Gastroesophageal sphincter (tissue), 4 donors: Measurements from ENCODE around the gene SNRNP27. TPM values are rescaled to one million over a fixed set of nuclear protein-coding genes. Genes with fewer than 3 reads are reported as not detected.
A peak's percentile ranks its signal among the peaks of the same experiment; 100 is the strongest.

ENCODE experiments used
- ATAC-seq: fragments of 150-250 bp; one replicate; pipeline ENCODE4 v1.9.1; 2016; ENCODE audit warnings: mild to moderate bottlenecking, moderate library complexity
- H3K27ac ChIP-seq, 4 donors: fragments of 200-600 bp; sonication (generic) in 3 of 4; 1 replicate in 3 of 4; 2 replicates in 1 of 4; pipeline ENCODE4 v1.5.1; 2016 to 2019
- H3K27me3 ChIP-seq: fragments of 200-600 bp; sonication (generic); one replicate; pipeline ENCODE4 v1.5.1; 2019
- H3K36me3 ChIP-seq, 2 donors: fragments of 200-600 bp; sonication (generic); one replicate each; pipeline ENCODE4 v1.5.1; 2019; ENCODE audit warnings: control low read depth in 1 of 2
- H3K4me1 ChIP-seq, 3 donors: fragments of 200-600 bp; sonication (generic); 1 replicate in 2 of 3; 2 replicates in 1 of 3; pipeline ENCODE4 v1.5.1; 2016 to 2019; ENCODE audit warnings: control low read depth in 2 of 3
- H3K4me3 ChIP-seq, 2 donors: fragments of 200-600 bp; sonication (generic); one replicate each; pipeline ENCODE4 v1.5.1; 2019; ENCODE audit warnings: mild to moderate bottlenecking in 1 of 2, moderate library complexity in 1 of 2
- H3K9me3 ChIP-seq, 3 donors: fragments of 200-600 bp; sonication (generic); one replicate each; pipeline ENCODE4 v1.5.1; 2017 to 2019; ENCODE audit warnings: control low read depth in 2 of 3
- CTCF ChIP-seq, 4 experiments: fragments of 200-600 bp in 2 of 4; fragments of 450-650 bp in 2 of 4; sonication (generic) in 1 of 4; IDR thresholded peaks; one replicate each; pipeline ENCODE4 v1.5.1; 2017 to 2019; ENCODE audit warnings: antibody characterized with exemption in 4 of 4, mild to moderate bottlenecking in 2 of 4, moderate library complexity in 2 of 4
- EP300 ChIP-seq: sonication (generic); formaldehyde crosslinking; IDR thresholded peaks from one replicate; pipeline ENCODE4 v1.6.1; 2017; ENCODE audit warnings: antibody characterized with exemption, mild to moderate bottlenecking
- POLR2A ChIP-seq, 2 donors: fragments of 450-650 bp; IDR thresholded peaks; one replicate each; pipeline ENCODE4 v1.6.1; 2017; ENCODE audit warnings: antibody characterized with exemption in 2 of 2, mild to moderate bottlenecking in 2 of 2, moderate library complexity in 1 of 2
- POLR2AphosphoS5 ChIP-seq: sonication (generic); formaldehyde crosslinking; IDR thresholded peaks from one replicate; pipeline ENCODE4 v1.6.1; 2017; ENCODE audit warnings: antibody characterized with exemption
- WGBS, 2 donors: methylation state at CpG; one replicate each; pipeline ENCODE4 v1.1.5; 2018; ENCODE audit warnings: low coverage in 1 of 2; 5-methylcytosine and 5-hydroxymethylcytosine counted together
- total RNA-seq, 4 donors: library from RNA; depleted of rRNA; stranded (reverse); fragments of >200 nt; gene quantifications; one replicate each; pipeline ENCODE4 v1.1.0, GENCODE V29; 2016

Gene SNRNP27
- total RNA-seq, 4 donors from 2014 or later = 59.4 to 87.8 (median 75.9) TPM

GRCh38 chr2:69916106-69916505 is 22.4 kb downstream of the SNRNP27 start:
- WGBS, 2 donors = 16 to 34% methylated on average over 2 of the region's 2 CpGs

GRCh38 chr2:69917852-69918251 is 24.1 kb downstream of the SNRNP27 start:
- H3K27ac ChIP-seq = peak overlapping the region; percentile 81 to 99 (median 90)
- H3K27me3 ChIP-seq = no peaks in the 10 kb centered on the region
- peak; percentile 89 for TF ChIP-seq POLR2AphosphoS5
- no peak for TF ChIP-seq EP300
- no peak for TF ChIP-seq CTCF (IDR thresholded peaks at IDR 0.05)
- no peak for ATAC-seq
- H3K9me3 ChIP-seq = no peaks in the 10 kb centered on the region
- whole genome bisulfite sequencing, 2 donors = 27 to 32% methylated on average over 3 of the region's 3 CpGs
- H3K36me3 ChIP-seq = peaks cover 0 to 34% of the 10 kb centered on the region in 2 donors
- peaks cover 10 to 56% (median 25%) of the 10 kb centered on the region in 3 donors for H3K4me1 ChIP-seq
- no peak overlapping the region for H3K4me3 ChIP-seq

More at GRCh38 chr2:69916106-69916505, 22.4 kb downstream of the SNRNP27 start:
- H3K36me3 ChIP-seq = peaks cover 0 to 22% of the 10 kb centered on the region in 2 donors
- peak overlapping the region; percentile 72 to 99 (median 96) for H3K27ac ChIP-seq
- TF ChIP-seq EP300 (no peak), POLR2AphosphoS5 (no peak), CTCF (IDR thresholded peaks at IDR 0.05) (no peak), POLR2A (IDR thresholded peaks at IDR 0.05) (no peak)
- H3K4me1 ChIP-seq = peaks cover 10 to 65% (median 25%) of the 10 kb centered on the region in 3 donors
- no peaks in the 10 kb centered on the region for H3K9me3 ChIP-seq
- no peaks in the 10 kb centered on the region for H3K27me3 ChIP-seq
- peak overlapping the region; percentile 15 to 91 for H3K4me3 ChIP-seq
- no peak for ATAC-seq

- no peak overlapping the region for H3K4me3 ChIP-seq
- peak overlapping the region; percentile 81 to 99 (median 90) for H3K27ac ChIP-seq
- no peak for TF ChIP-seq EP300
- TF ChIP-seq POLR2A (IDR thresholded peaks at IDR 0.05) = no peak
- TF ChIP-seq CTCF (IDR thresholded peaks at IDR 0.05) = no peak
- TF ChIP-seq POLR2AphosphoS5 = no peak
- 38 to 47% methylated on average over 3 of the region's 3 CpGs for WGBS, 2 donors
- no peak for ATAC-seq
- peaks cover 0 to 39% of the 10 kb centered on the region in 2 donors for H3K36me3 ChIP-seq
- H3K9me3 ChIP-seq = no peaks in the 10 kb centered on the region
- peaks cover 10 to 52% (median 25%) of the 10 kb centered on the region in 3 donors for H3K4me1 ChIP-seq
- H3K27me3 ChIP-seq = no peaks in the 10 kb centered on the region
Measured at GRCh38 chr2:69918401-69918800, 24.6 kb downstream of the SNRNP27 start.

GRCh38 chr2:69923116-69923515 is 29.4 kb downstream of the SNRNP27 start:
- 89 to 90% methylated on average over 2 to 3 of the region's 3 CpGs for WGBS, 2 donors
- TF ChIP-seq POLR2A (IDR thresholded peaks at IDR 0.05) (no peak), CTCF (IDR thresholded peaks at IDR 0.05) (no peak), EP300 (no peak), POLR2AphosphoS5 (no peak)
- ATAC-seq = no peak
- Histone ChIP-seq H3K36me3 (peaks cover 0 to 60% of the 10 kb centered on the region in 2 donors), H3K9me3 (no peaks in the 10 kb centered on the region), H3K27ac (no peak overlapping the region), H3K27me3 (no peaks in the 10 kb centered on the region), H3K4me3 (no peak overlapping the region), H3K4me1 (peaks cover 0 to 25% (median 0%) of the 10 kb centered on the region in 3 donors)

GRCh38 chr2:69926849-69927515 is 33.2 kb downstream of the SNRNP27 start:
- ATAC-seq = peak; percentile 50
- Histone ChIP-seq H3K27me3 (no peaks in the 10 kb centered on the region), H3K27ac (no peak overlapping the region), H3K9me3 (no peaks in the 10 kb centered on the region), H3K36me3 (peaks cover 0 to 52% of the 10 kb centered on the region in 2 donors), H3K4me3 (no peak overlapping the region), H3K4me1 (peaks cover 0 to 29% (median 2%) of the 10 kb centered on the region in 3 donors)
- whole genome bisulfite sequencing, 2 donors = 66 to 87% methylated on average over 3 of the region's 3 CpGs
- no peak for TF ChIP-seq EP300
- TF ChIP-seq POLR2A (IDR thresholded peaks at IDR 0.05) = no peak
- no peak for TF ChIP-seq POLR2AphosphoS5
- TF ChIP-seq CTCF (IDR thresholded peaks at IDR 0.05) = no peak
